Skin of body (tissue), 2 donors: ENCODE data around the gene ANAPC2. TPM values are rescaled to one million over a fixed set of nuclear protein-coding genes. Genes with fewer than 3 reads are reported as not detected.

Experiments
- DNase-seq: peaks from one replicate; lab custom pipeline; 2025; lab: John Stamatoyannopoulos, UW
- total RNA-seq: library from RNA; depleted of rRNA; stranded (reverse); fragments of >200 nt; gene quantifications from one replicate; pipeline ENCODE4 v1.2.3, GENCODE V29; 2014

Gene ANAPC2
- total RNA-seq, 1 donor from 2014 or later, result 22.0 TPM

GRCh38 chr9:137164370-137165249, 23.8 kb downstream of the ANAPC2 start:
- no peak for DNase-seq

DNA sequence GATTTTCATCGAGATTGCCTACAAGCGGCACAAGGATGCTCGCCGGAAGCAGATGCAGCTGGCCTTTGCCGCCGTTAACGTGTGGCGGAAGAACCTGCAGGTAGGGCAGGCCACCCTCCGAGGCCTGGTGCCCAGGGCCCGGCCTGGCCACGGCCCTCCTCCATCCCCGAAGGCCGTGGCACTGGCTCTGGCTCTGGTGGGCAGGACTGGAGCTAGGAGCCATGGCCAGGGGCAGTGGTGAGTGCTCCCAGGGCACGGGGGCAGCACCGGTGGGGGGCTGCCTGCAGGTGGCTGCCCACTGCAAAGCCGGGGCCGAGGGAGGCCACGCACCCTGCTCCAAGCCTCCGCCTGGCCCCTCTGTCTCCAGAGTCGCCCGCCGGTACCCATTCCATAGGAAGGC, 24.6 kb downstream of the ANAPC2 start:
- no peak for DNase-seq

- no peak for DNase-seq
These were observed 25.0 kb downstream of the ANAPC2 start for GRCh38 chr9:137163365-137163715.

DNA sequence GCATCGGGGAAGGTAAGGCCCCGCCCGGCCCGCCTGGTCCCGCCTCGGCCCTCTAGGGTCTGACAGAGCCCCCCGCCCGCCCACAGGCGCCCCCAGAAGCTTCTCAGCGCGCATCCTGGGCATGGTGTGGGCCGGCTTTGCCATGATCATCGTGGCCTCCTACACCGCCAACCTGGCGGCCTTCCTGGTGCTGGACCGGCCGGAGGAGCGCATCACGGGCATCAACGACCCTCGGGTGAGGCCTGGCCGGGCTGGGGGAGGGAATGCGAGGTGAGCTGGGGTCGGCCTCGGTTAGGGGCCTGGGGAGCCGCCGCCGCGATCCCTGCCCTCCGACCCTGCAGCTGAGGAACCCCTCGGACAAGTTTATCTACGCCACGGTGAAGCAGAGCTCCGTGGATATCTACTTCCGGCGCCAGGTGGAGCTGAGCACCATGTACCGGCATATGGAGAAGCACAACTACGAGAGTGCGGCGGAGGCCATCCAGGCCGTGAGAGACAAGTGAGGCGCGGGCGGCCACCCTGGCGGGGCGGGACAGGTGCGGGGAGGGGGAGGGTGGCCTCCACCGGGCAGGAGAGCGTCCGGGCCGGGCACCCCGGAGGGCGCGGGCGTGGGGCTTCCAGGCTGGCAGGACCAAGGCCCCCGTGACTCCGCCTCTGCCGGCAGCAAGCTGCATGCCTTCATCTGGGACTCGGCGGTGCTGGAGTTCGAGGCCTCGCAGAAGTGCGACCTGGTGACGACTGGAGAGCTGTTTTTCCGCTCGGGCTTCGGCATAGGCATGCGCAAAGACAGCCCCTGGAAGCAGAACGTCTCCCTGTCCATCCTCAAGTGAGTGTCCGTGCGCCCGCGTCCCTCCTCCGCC, 25.6 kb downstream of the ANAPC2 start:
- DNase-seq, result no peak

- no peak for DNase-seq
These were observed 26.5 kb downstream of the ANAPC2 start for GRCh38 chr9:137161558-137162486.

DNA sequence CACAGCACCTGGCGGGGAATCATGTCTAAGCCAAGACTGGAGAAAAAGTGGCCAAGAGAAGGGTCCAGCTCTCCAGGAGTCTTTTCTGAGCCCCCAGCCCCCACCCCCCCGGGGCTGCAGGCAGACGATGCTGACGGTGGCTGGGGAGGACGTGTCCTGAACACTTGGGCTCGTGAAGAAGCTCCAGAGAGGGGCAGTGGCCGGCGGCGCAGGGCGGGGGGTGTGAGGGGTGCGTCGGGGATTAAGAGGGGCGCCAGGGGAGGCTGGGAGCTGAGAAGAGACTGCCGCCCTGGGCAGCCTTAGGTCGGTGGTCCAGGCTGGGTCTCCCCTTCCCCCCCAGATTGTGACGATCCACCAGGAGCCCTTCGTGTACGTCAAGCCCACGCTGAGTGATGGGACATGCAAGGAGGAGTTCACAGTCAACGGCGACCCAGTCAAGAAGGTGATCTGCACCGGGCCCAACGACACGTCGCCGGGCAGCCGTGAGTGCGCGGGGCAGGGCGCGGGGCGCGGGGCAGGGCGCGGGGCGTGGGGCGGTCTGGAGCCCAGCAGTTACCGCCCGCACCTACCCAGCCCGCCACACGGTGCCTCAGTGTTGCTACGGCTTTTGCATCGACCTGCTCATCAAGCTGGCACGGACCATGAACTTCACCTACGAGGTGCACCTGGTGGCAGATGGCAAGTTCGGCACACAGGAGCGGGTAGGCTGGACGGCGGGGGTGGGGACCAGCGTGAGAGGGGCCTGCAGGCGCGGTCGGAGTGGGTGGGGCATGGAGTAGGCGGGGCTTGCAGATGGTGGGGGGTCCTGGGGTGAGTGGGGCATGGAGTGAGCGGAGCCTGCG, 27.4 kb downstream of the ANAPC2 start:
- no peak for DNase-seq

DNA sequence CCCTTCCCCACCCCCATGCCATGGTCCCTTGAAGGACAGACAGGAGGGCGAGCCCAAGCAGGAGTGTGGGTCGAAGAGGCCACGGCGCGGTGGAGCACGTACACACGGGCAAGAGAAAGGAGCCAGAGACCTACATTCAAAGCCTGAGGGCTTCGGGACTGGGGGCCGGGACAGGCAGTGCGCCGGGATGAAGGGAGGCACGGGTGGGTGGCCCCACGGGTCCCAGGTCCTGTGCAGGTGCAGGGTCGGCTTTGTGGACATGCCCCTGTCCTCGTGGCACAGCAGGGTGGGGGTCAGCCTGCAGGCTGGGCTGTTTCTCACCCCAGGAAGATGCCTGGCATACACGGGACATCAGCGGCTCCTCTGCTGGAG, 28.3 kb downstream of the ANAPC2 start:
- DNase-seq, result no peak

- no peak for DNase-seq
These were observed 29.0 kb downstream of the ANAPC2 start for GRCh38 chr9:137159105-137160053.

- no peak for DNase-seq
These were observed 29.7 kb downstream of the ANAPC2 start for GRCh38 chr9:137158625-137159024.

DNA sequence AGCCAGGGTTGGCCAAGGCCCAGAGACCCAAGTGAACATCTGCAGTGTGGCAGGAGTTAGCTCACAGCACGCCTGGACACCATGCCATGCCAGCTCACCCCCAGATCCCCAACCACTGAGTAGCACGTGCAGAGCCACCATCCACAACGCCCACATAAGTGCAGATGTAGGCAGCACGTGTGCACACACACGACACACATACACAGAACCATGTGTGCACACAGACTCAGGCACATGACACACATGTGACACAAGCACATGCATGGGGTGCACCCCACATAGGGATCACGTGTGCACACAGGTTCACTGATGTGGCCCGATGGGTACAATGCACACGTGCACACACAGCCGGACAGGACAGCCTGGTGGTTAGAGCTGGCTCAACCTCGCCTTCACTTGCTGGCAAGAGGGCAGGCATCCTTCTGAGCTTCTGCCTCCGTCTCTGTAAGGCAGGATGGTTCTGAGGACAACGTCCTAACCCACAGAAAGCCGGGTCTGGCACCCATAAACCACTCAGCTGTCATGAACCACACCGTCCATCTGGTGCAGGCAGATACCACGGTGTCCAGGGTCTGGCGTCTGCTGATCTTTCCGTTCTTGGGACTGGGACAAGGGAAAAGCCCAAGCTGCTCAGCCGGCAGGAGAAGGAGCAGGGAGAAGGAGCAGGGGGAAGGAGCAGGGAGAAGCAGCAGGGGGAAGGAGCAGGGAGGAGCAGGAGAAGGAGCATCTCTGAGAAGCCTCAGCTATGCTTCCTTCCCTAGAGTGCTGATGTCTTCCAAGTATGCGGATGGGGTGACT, 30.5 kb downstream of the ANAPC2 start:
- DNase-seq, result no peak

DNA sequence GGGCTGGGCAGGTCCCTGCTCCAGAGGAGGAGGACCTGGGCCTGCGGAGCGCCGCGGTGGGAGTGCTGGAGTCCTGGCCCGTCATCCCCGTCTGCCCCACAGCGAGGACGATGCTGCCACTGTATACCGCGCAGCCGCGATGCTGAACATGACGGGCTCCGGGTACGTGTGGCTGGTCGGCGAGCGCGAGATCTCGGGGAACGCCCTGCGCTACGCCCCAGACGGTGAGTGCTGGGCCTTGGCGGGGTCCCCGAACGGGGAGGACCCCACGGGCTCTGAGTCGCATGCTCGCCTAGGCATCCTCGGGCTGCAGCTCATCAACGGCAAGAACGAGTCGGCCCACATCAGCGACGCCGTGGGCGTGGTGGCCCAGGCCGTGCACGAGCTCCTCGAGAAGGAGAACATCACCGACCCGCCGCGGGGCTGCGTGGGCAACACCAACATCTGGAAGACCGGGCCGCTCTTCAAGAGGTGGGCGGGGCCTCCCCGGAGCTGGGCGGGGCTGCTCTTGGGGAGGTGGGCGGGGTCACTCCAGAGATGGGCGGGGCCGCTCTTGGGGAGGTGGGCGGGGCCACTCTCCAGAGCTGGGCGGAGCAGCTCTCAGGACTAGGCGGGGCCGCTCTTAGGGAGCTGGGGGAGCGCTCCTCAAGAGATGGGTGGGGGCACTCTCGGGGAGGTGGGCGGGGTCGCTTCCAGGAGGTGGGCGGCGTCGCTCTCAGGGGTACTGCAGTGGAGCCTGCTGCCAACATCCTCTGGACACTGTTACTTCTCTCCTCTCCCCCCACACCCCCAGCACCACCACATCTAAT, 31.6 kb downstream of the ANAPC2 start:
- no peak for DNase-seq

- DNase-seq, result no peak
These were observed 35.4 kb downstream of the ANAPC2 start for GRCh38 chr9:137152844-137153405.

- no peak for DNase-seq
These were observed 37.5 kb downstream of the ANAPC2 start for GRCh38 chr9:137150617-137151457.

DNA sequence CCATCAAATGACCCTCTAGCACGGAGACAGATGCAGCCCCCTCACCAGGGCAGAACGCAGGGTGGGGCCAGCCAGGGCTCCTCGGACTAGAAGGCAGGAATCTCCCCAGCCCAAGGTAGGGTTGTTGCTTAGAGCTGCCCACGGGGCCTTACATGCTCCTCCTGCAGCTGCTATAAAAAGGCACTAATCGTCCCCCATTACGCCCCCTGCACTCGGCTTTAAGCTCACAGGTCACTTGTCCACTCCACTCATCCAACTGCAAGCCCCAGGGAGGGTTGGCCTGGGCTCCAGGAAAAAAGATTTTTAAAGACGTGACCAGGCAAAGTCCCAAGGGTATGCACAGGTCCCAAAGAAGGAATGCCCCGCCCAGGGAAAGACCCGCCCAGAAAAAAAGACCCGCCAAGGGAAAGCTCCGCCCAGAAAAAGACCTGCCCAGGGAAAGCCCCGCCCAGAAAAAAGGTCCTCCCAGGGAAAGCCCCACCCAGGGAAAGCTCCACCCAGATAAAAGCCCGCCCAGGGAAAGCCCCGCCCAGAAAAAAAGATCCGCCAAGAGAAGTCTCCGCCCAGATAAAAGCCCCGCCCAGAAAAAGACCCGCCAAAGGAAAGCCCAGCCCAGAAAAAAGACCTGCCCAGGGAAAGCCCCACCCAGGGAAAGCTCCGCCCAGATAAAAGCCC, 38.3 kb downstream of the ANAPC2 start:
- no peak for DNase-seq

DNA sequence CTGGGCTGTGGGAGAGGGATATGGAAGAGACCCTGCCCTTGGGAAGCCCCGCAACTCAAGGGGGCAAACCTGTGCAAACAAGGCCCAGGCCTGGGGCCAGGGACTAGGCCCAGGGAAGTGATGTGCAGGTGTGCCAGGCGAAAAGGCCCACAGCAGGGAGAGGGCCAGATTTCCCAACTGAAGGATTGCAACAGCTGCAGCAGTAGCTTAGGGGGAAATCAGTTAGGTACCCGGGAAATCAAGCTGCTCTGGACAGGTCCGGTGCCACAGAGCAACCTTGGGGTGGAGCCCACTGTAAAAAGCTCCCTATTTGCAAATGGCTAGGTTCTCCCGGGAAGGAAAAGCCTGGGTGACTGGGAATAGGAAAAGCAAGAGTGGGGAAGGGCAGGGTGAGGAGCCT, 39.0 kb downstream of the ANAPC2 start:
- no peak for DNase-seq

GRCh38 chr9:137148661-137149060, 39.7 kb downstream of the ANAPC2 start:
- no peak for DNase-seq
